Glomerular visceral epithelial cell (primary cell): ENCODE measurements around the gene SERPING1.
"Not testable (repeated sequence)": the region's sequence is repeated elsewhere in the genome, so short reads cannot be mapped to it uniquely, and the experiment has no call there.

Source experiments
- DNase-seq: peaks from one replicate; pipeline ENCODE4 v3.0.0-alpha.2; 2016; ENCODE audit errors: extremely low spot score

The SERPING1 gene

GRCh38 chr11:57652230-57652629 lies 54.7 kb downstream of the SERPING1 start:
- DNase-seq = not testable (repeated sequence)

- no peak for DNase-seq
These were observed 55.2 kb downstream of the SERPING1 start for GRCh38 chr11:57652662-57653061.

GRCh38 chr11:57653163-57653562 lies 55.7 kb downstream of the SERPING1 start:
- DNase-seq = no peak

- no peak for DNase-seq
These were observed 59.4 kb downstream of the SERPING1 start for GRCh38 chr11:57656885-57657193.

GRCh38 chr11:57657194-57658022 lies 59.9 kb downstream of the SERPING1 start, which contains the start of gene CLP1:
CLP1 (plus strand) TSS chr11:57657762; CDS start chr11:57659477, 1,715 bp downstream.
- DNase-seq = peak; percentile 97

GRCh38 chr11:57658023-57658361 lies 60.5 kb downstream of the SERPING1 start:
- DNase-seq = no peak

GRCh38 chr11:57659669-57660068 lies 62.2 kb downstream of the SERPING1 start:
- no peak for DNase-seq

- peak; percentile 25 for DNase-seq
These were observed 65.4 kb downstream of the SERPING1 start for GRCh38 chr11:57662893-57663292.

GRCh38 chr11:57663975-57664374 lies 66.5 kb downstream of the SERPING1 start:
- no peak for DNase-seq
